ENCODE results near the gene BTBD17.

BTBD17 gene

GRCh38 chr17:74345433-74346241 is 16.0 kb downstream of the BTBD17 start:
- Histone ChIP-seq H3K27me3 (ENCODE audit: low read length) (no peaks in the 10 kb centered on the region), H3K9me2 (replicated peaks; ENCODE audit: insufficient read depth, low read length) (no peaks in the 10 kb centered on the region), H3F3A (ENCODE audit: insufficient read depth) (no peaks in the 10 kb centered on the region)

GRCh38 chr17:74344658-74345057 is 17.0 kb downstream of the BTBD17 start:
- H3K27ac ChIP-seq (ENCODE audit: low read depth, low read length): no peak overlapping the region
- TF ChIP-seq CTCF (IDR thresholded peaks at IDR 0.05; ENCODE audit: insufficient read depth, low read length, poor library complexity, severe bottlenecking) (no peak), EZH2phosphoT487 (conservative IDR thresholded peaks at IDR 0.05; ENCODE audit: low read length) (no peak)
- no peak overlapping the region for H3K4me2 ChIP-seq (ENCODE audit: low read depth, low read length, poor library complexity, severe bottlenecking)
- H2AFZ ChIP-seq (ENCODE audit: low read depth, low read length, severe bottlenecking): no peak overlapping the region
- no peak overlapping the region for H3K9ac ChIP-seq (ENCODE audit: low read length)
- H3K79me2 ChIP-seq (ENCODE audit: insufficient read depth, low read length): no peaks in the 10 kb centered on the region
- no peaks in the 10 kb centered on the region for H3K36me3 ChIP-seq (ENCODE audit: low read length)
- no peaks in the 10 kb centered on the region for H3F3A ChIP-seq (ENCODE audit: insufficient read depth)
- no peaks in the 10 kb centered on the region for H3K27me3 ChIP-seq (ENCODE audit: low read length)
- no peaks in the 10 kb centered on the region for H3K9me2 ChIP-seq (replicated peaks; ENCODE audit: insufficient read depth, low read length)
- H3K9me3 ChIP-seq (ENCODE audit: insufficient read depth, low read length): no peaks in the 10 kb centered on the region
- H3K4me3 ChIP-seq (ENCODE audit: insufficient read depth, low read length, poor library complexity, severe bottlenecking): no peak overlapping the region
- H4K20me1 ChIP-seq (ENCODE audit: low read depth, low read length): no peaks in the 10 kb centered on the region

More at GRCh38 chr17:74345433-74346241, 16.0 kb downstream of the BTBD17 start:
- no peaks in the 10 kb centered on the region for H3K36me3 ChIP-seq (ENCODE audit: low read length)
- H3K9me3 ChIP-seq (ENCODE audit: insufficient read depth, low read length): no peaks in the 10 kb centered on the region
- no peaks in the 10 kb centered on the region for H3K79me2 ChIP-seq (ENCODE audit: insufficient read depth, low read length)
- no peak overlapping the region for H2AFZ ChIP-seq (ENCODE audit: low read depth, low read length, severe bottlenecking)
- no peaks in the 10 kb centered on the region for H4K20me1 ChIP-seq (ENCODE audit: low read depth, low read length)
- H3K4me3 ChIP-seq (ENCODE audit: insufficient read depth, low read length, poor library complexity, severe bottlenecking): no peak overlapping the region
- H3K4me2 ChIP-seq (ENCODE audit: low read depth, low read length, poor library complexity, severe bottlenecking): no peak overlapping the region
- no peak overlapping the region for H3K9ac ChIP-seq (ENCODE audit: low read length)
- TF ChIP-seq CTCF (IDR thresholded peaks at IDR 0.05; ENCODE audit: insufficient read depth, low read length, poor library complexity, severe bottlenecking): no peak
- no peak for TF ChIP-seq EZH2phosphoT487 (conservative IDR thresholded peaks at IDR 0.05; ENCODE audit: low read length)
- H3K27ac ChIP-seq (ENCODE audit: low read depth, low read length): no peak overlapping the region

DNA sequence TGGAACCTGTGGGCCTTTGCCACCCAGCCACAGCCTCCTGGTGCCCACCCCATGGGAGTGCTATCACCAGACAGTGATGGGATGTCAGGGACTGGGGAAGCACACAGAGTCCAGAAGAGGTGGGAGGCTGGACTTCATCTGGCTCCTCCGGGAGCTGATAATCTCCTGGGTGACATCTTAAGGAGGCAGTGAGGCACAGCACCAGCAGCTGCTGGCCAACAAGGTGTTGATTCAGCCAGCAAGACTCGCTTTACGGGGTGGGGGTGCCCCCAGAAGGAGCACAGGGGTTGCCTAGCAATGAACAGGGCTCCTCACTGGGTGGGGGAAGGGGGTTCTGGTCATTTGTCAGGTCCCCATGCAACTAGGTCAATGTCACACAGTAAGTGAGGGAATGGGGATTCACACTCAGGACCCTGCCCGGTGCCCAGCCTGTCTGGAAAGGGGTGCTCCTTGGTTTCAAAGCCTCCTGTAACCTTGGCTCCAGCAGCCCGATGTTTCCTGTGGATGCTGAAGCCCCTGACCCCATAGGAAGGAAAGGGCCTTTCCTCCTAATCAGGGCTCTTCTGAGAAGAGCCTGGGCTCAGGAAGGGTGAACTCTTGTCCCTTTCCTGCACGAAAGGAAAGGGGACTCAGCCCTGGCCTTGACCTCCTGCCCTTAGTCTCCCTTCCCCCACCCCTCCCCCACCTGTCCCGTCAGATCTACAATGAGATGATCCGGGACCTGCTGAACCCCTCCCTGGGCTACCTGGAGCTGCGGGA is 18.0 kb downstream of the BTBD17 start:
- TF ChIP-seq EZH2phosphoT487 (conservative IDR thresholded peaks at IDR 0.05; ENCODE audit: low read length) (no peak), CTCF (IDR thresholded peaks at IDR 0.05; ENCODE audit: insufficient read depth, low read length, poor library complexity, severe bottlenecking) (no peak)
- no peak overlapping the region for H3K4me2 ChIP-seq (ENCODE audit: low read depth, low read length, poor library complexity, severe bottlenecking)
- H3K4me3 ChIP-seq (ENCODE audit: insufficient read depth, low read length, poor library complexity, severe bottlenecking): no peak overlapping the region
- H3K79me2 ChIP-seq (ENCODE audit: insufficient read depth, low read length): no peaks in the 10 kb centered on the region
- no peaks in the 10 kb centered on the region for H4K20me1 ChIP-seq (ENCODE audit: low read depth, low read length)
- no peak overlapping the region for H3K9ac ChIP-seq (ENCODE audit: low read length)
- H3F3A ChIP-seq (ENCODE audit: insufficient read depth): no peaks in the 10 kb centered on the region
- no peak overlapping the region for H2AFZ ChIP-seq (ENCODE audit: low read depth, low read length, severe bottlenecking)
- H3K36me3 ChIP-seq (ENCODE audit: low read length): no peaks in the 10 kb centered on the region
- no peak overlapping the region for H3K27ac ChIP-seq (ENCODE audit: low read depth, low read length)
- H3K9me3 ChIP-seq (ENCODE audit: insufficient read depth, low read length): no peaks in the 10 kb centered on the region
- H3K9me2 ChIP-seq (replicated peaks; ENCODE audit: insufficient read depth, low read length): no peaks in the 10 kb centered on the region
- no peaks in the 10 kb centered on the region for H3K27me3 ChIP-seq (ENCODE audit: low read length)

Data from SU-DHL-6 (cell line).